Activated T-cell treated with anti-CD3 and anti-CD28 coated beads, Interleukin-2, amount 50 U/mL, for 1 hour (primary cell): Measurements from ENCODE around the gene C19orf47.
"Not testable (repeated sequence)": the region's sequence is repeated elsewhere in the genome, so short reads cannot be mapped to it uniquely, and the experiment has no call there.

Experiments
- DNase-seq: peaks from one replicate; pipeline ENCODE4 v3.0.0-alpha.2; 2020

C19orf47 gene

GRCh38 chr19:40374084-40374483, 25.9 kb upstream of the C19orf47 start:
- DNase-seq: no peak

- no peak for DNase-seq
These were observed 23.6 kb upstream of the C19orf47 start for GRCh38 chr19:40371802-40372122.

GRCh38 chr19:40370997-40371801, 23.0 kb upstream of the C19orf47 start:
- DNase-seq: no peak

- not testable (repeated sequence) for DNase-seq
These were observed 22.1 kb upstream of the C19orf47 start for GRCh38 chr19:40370253-40370652.

GRCh38 chr19:40369797-40370196, 21.6 kb upstream of the C19orf47 start:
- DNase-seq: no peak

- no peak for DNase-seq
These were observed 19.6 kb upstream of the C19orf47 start for GRCh38 chr19:40367577-40368434.

GRCh38 chr19:40366697-40367561, 18.7 kb upstream of the C19orf47 start:
- no peak for DNase-seq

- peak; percentile 49 for DNase-seq
These were observed 17.6 kb upstream of the C19orf47 start for GRCh38 chr19:40365613-40366401.

GRCh38 chr19:40365010-40365409, 16.8 kb upstream of the C19orf47 start:
- DNase-seq: no peak

- DNase-seq: no peak
These were observed 14.9 kb upstream of the C19orf47 start for GRCh38 chr19:40363069-40363468.

- no peak for DNase-seq
These were observed 14.0 kb upstream of the C19orf47 start for GRCh38 chr19:40362160-40362559.

GRCh38 chr19:40360708-40361241, 12.6 kb upstream of the C19orf47 start:
- DNase-seq: no peak

- no peak for DNase-seq
These were observed 12.0 kb upstream of the C19orf47 start for GRCh38 chr19:40360020-40360707.

- no peak for DNase-seq
These were observed 10.6 kb upstream of the C19orf47 start for GRCh38 chr19:40358773-40359172.

- DNase-seq: no peak
These were observed 9.4 kb upstream of the C19orf47 start for GRCh38 chr19:40357640-40358039.

- DNase-seq: no peak
These were observed 8.7 kb upstream of the C19orf47 start for GRCh38 chr19:40356681-40357595.

GRCh38 chr19:40355975-40356680, 7.9 kb upstream of the C19orf47 start:
- no peak for DNase-seq

- no peak for DNase-seq
These were observed 837 bp upstream of the C19orf47 start for GRCh38 chr19:40348961-40349507.

- DNase-seq: no peak
These were observed 3.8 kb downstream of the C19orf47 start for GRCh38 chr19:40344422-40344821.
